GM12878 (cell line): Measurements from ENCODE around the gene MAN2B2. TPM values are rescaled to one million over a fixed set of nuclear protein-coding genes. Genes with fewer than 3 reads are reported as not detected.

ENCODE experiments used
- ATAC-seq: fragments of 200-7000 bp; cut with Tn5 transposase; 3 replicates; pipeline ENCODE4 v1.9.1; 2020; ENCODE audit warnings: mild to moderate bottlenecking, moderate library complexity
- BruUV-seq: library from RNA; stranded (reverse); fragments of 400-500 nt; replicated peaks from 2 replicates; lab custom pipeline; 2021; lab: Mats Ljungman, UMichigan
- CTCF ChIA-PET: fragments of 300-600 bp; sonication (Branson Sonifier 250); formaldehyde crosslinking; extraction: SDS; loops from one replicate; lab custom pipeline; 2021; ENCODE audit warnings: inconsistent platforms; lab: Yijun Ruan, JAX
- POLR2A ChIA-PET: fragments of 350-600 bp; formaldehyde crosslinking; extraction: SDS; loops from one replicate; lab custom pipeline; 2021; ENCODE audit warnings: inconsistent platforms; lab: Charles Lee
- RAD21 ChIA-PET: fragments of 300-600 bp; sonication (Branson Sonifier 250); formaldehyde crosslinking; loops from one replicate; lab custom pipeline; 2023; ENCODE audit warnings: antibody characterized with exemption; ENCODE audit not compliant: unreplicated experiment; lab: Charles Lee
- SMC1A ChIA-PET: fragments of 300-600 bp; sonication (Branson Sonifier 250); formaldehyde crosslinking; loops from one replicate; lab custom pipeline; 2023; ENCODE audit not compliant: unreplicated experiment, uncharacterized antibody; lab: Charles Lee
- DNase-seq: peaks from one replicate; pipeline ENCODE4 v3.0.0-alpha.2; 2011; ENCODE audit warnings: low read depth, low spot score
- FAIRE-seq: peaks from 3 replicates; lab custom pipeline; 2011; peaks lifted over from hg19 to GRCh38; lab: Jason Lieb, UNC
- H2AFZ ChIP-seq: 2 replicates; pipeline ENCODE4 v1.6.0; 2011; ENCODE audit warnings: low read depth, low read length, control low read depth; ENCODE audit not compliant: control insufficient read depth
- H3K27ac ChIP-seq: 2 replicates; pipeline ENCODE4 v1.5.1; 2011; ENCODE audit warnings: control low read depth; ENCODE audit not compliant: control insufficient read depth, insufficient read depth
- H3K27me3 ChIP-seq, 2 experiments: replicated peaks in 1 of 2; 2 replicates each; pipeline versions ENCODE4 v1.6.0 to v1.6.1; 2011; ENCODE audit warnings: low read length in 1 of 2; ENCODE audit not compliant: control insufficient read depth in 2 of 2, insufficient read depth in 2 of 2
- H3K36me3 ChIP-seq, 2 experiments: 2 replicates each; pipeline ENCODE4 v1.5.1; 2011; ENCODE audit warnings: low read length in 1 of 2; ENCODE audit not compliant: control insufficient read depth in 2 of 2, insufficient read depth in 2 of 2
- H3K4me1 ChIP-seq: 2 replicates; pipeline ENCODE4 v1.6.1; 2011; ENCODE audit warnings: mild to moderate bottlenecking, low read length, moderate library complexity, mixed read lengths; ENCODE audit not compliant: control insufficient read depth, insufficient read depth
- H3K4me2 ChIP-seq: 2 replicates; pipeline ENCODE4 v1.6.0; 2011; ENCODE audit warnings: control low read depth; ENCODE audit not compliant: control insufficient read depth, insufficient read depth
- H3K4me3 ChIP-seq: fragments of 200-600 bp; sonication (generic); 2 replicates; pipeline ENCODE4 v1.5.1; 2016
- H3K79me2 ChIP-seq: 2 replicates; pipeline ENCODE4 v1.6.0; 2011; ENCODE audit warnings: low read length; ENCODE audit not compliant: control insufficient read depth, insufficient read depth
- H3K9ac ChIP-seq: 2 replicates; pipeline ENCODE4 v1.8.0; 2011; ENCODE audit warnings: low read length, control low read depth, mixed read lengths; ENCODE audit not compliant: control insufficient read depth, insufficient read depth
- H3K9me3 ChIP-seq: replicated peaks from 3 replicates; pipeline ENCODE4 v1.5.1; 2011; ENCODE audit warnings: mild to moderate bottlenecking, low read length; ENCODE audit not compliant: control insufficient read depth, insufficient read depth
- H4K20me1 ChIP-seq: 2 replicates; pipeline ENCODE4 v1.6.0; 2011; ENCODE audit not compliant: control insufficient read depth, insufficient read depth
- EED ChIP-seq: sonication (generic); IDR thresholded peaks from 2 replicates; pipeline ENCODE4 v1.6.1; 2016; ENCODE audit warnings: antibody characterized with exemption, low read depth
- HDAC2 ChIP-seq: fragments of 200-600 bp; sonication (generic); IDR thresholded peaks from 2 replicates; pipeline ENCODE4 v1.6.1; 2017
- KDM1A ChIP-seq: fragments of 200-600 bp; sonication (generic); IDR thresholded peaks from 2 replicates; pipeline ENCODE4 v1.6.1; 2016; ENCODE audit warnings: borderline replicate concordance
- NFIC ChIP-seq: IDR thresholded peaks from 2 replicates; pipeline ENCODE4 v1.6.1; 2012; ENCODE audit warnings: low read depth, mild to moderate bottlenecking, inconsistent platforms, low read length, moderate library complexity
- POLR2AphosphoS5 ChIP-seq: IDR thresholded peaks from 2 replicates; pipeline ENCODE4 v1.6.1; 2011; ENCODE audit warnings: mild to moderate bottlenecking, low read length, inconsistent platforms
- RCOR1 ChIP-seq: conservative IDR thresholded peaks from 2 replicates; pipeline ENCODE4 v1.6.1; 2012; ENCODE audit warnings: low read depth, low read length, improper control_type of control experiment
- SMAD5 ChIP-seq: IDR thresholded peaks from 2 replicates; pipeline ENCODE4 v1.6.1; 2016; ENCODE audit warnings: antibody characterized with exemption, low read depth
- SRF ChIP-seq, 2 experiments: IDR thresholded peaks; 2 replicates each; pipeline ENCODE4 v1.6.1; 2011; ENCODE audit warnings: low read depth in 2 of 2, low read length in 2 of 2, mild to moderate bottlenecking in 1 of 2, moderate library complexity in 1 of 2
- WRNIP1 ChIP-seq: IDR thresholded peaks from 2 replicates; pipeline ENCODE4 v1.6.1; 2011; ENCODE audit warnings: low read depth, low read length, improper control_type of control experiment, borderline replicate concordance
- ZBTB40 ChIP-seq: fragments of 450-650 bp; IDR thresholded peaks from 2 replicates; pipeline ENCODE4 v1.6.1; 2016; ENCODE audit warnings: mild to moderate bottlenecking, moderate library complexity, borderline replicate concordance
- WGBS: methylation state at CpG from one replicate; pipeline ENCODE4 v1.1.6; 2016; ENCODE audit warnings: low lambda C conversion rate; ENCODE audit not compliant: insufficient replicate concordance, insufficient coverage; ENCODE audit errors: missing lambda C conversion rate; 5-methylcytosine and 5-hydroxymethylcytosine counted together
- in situ Hi-C: fragments of 300-500 bp; cut with MboI; formaldehyde crosslinking; loops from 9 replicates; pipeline ENCODE4 v1.14.3; 2018; ENCODE audit warnings: mixed read lengths
- intact Hi-C: fragments of 100-400 bp; cut with micrococcal nuclease; formaldehyde crosslinking; loops from one replicate; pipeline ENCODE4 v1.14.2; 2022; ENCODE audit not compliant: unreplicated experiment
- polyA plus RNA-seq, 11 experiments: library from polyadenylated mRNA; depleted of rRNA in 4 of 11; unstranded in 6 of 11; stranded (reverse) in 5 of 11; fragments of >200 nt; fragmentation: Nextera tagmentation in 4 of 11; fragmentation: Illumina TruSeq in 1 of 11; extraction: Ambion mirVana in 4 of 11; extraction: Trizol in 1 of 11; gene quantifications; 1 replicate in 1 of 11; 2 replicates in 10 of 11; pipeline versions ENCODE4 v1.2.1 to v1.2.3, GENCODE V29; 2011 to 2016; ENCODE audit warnings: inconsistent platforms in 2 of 11, missing spikeins in 2 of 11, low read depth in 1 of 11
- total RNA-seq, 4 experiments: library from RNA; depleted of rRNA in 3 of 4; stranded (reverse); fragments of >200 nt in 3 of 4; fragmentation: Illumina TruSeq in 1 of 4; extraction: Trizol in 1 of 4; gene quantifications; 2 replicates each; pipeline versions ENCODE4 v1.2.1 to v1.2.3, GENCODE V29; 2013 to 2021
- TF ChIP-seq, protein P1 (sequence below): fragments of 450-650 bp; IDR thresholded peaks from 2 replicates; pipeline ENCODE4 v1.6.1; 2017; ENCODE audit warnings: antibody characterized with exemption, mild to moderate bottlenecking, moderate library complexity
- TF ChIP-seq, protein P2 (sequence below): fragments of 150-350 bp; IDR thresholded peaks from 2 replicates; pipeline ENCODE4 v1.6.1; 2016; ENCODE audit warnings: low read depth, low read length

MAN2B2 gene
- total and polyA plus RNA-seq, 10 of the 15 experiments (the other 5 are each of a cell fraction or from before 2014, with no cell fraction given), result 0.47 to 14.5 (median 7.0) TPM

GRCh38 chr4:6668391-6668790 is 93.4 kb downstream of the MAN2B2 start (continued):
- TF ChIP-seq KDM1A, result no peak
- TF ChIP-seq, protein P1, sequence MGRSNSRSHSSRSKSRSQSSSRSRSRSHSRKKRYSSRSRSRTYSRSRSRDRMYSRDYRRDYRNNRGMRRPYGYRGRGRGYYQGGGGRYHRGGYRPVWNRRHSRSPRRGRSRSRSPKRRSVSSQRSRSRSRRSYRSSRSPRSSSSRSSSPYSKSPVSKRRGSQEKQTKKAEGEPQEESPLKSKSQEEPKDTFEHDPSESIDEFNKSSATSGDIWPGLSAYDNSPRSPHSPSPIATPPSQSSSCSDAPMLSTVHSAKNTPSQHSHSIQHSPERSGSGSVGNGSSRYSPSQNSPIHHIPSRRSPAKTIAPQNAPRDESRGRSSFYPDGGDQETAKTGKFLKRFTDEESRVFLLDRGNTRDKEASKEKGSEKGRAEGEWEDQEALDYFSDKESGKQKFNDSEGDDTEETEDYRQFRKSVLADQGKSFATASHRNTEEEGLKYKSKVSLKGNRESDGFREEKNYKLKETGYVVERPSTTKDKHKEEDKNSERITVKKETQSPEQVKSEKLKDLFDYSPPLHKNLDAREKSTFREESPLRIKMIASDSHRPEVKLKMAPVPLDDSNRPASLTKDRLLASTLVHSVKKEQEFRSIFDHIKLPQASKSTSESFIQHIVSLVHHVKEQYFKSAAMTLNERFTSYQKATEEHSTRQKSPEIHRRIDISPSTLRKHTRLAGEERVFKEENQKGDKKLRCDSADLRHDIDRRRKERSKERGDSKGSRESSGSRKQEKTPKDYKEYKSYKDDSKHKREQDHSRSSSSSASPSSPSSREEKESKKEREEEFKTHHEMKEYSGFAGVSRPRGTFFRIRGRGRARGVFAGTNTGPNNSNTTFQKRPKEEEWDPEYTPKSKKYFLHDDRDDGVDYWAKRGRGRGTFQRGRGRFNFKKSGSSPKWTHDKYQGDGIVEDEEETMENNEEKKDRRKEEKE, result no peak
- TF ChIP-seq HDAC2, result no peak
- TF ChIP-seq, all 136 proteins: peak for 0

GRCh38 chr4:6671648-6672047 is 96.7 kb downstream of the MAN2B2 start:
- SMC1A ChIA-PET, result no interaction called here
- DNase-seq (no peak), FAIRE-seq (no peak), ATAC-seq (no peak)
- Histone ChIP-seq H3K27ac (no peak overlapping the region), H3K4me3 (no peak overlapping the region), H2AFZ (no peak overlapping the region), H3K9ac (no peak overlapping the region), H4K20me1 (no peaks in the 10 kb centered on the region), H3K4me2 (no peak overlapping the region), H3K27me3 (no peaks in the 10 kb centered on the region), H3K4me1 (peaks cover 3% of the 10 kb centered on the region; the same call in 1 of the 2 replicates), H3K9me3 (no peaks in the 10 kb centered on the region; the same call in 2 of the 3 replicates), H3K36me3 (no peaks in the 10 kb centered on the region; a peak in 1 of 4 replicates), H3K79me2 (peaks cover 22% of the 10 kb centered on the region)
- POLR2A ChIA-PET, result interaction anchor here (1.3 kb wide), 1 partner anchor 31 kb away, joined by 4 read pairs; the partner anchor contains the start of gene MRFAP1
- 0% methylated on average over 1 of the region's 1 CpG for whole genome bisulfite sequencing
- in situ Hi-C loops, result no loop called here
- BruUV-seq, result no TSS peak
- CTCF ChIA-PET, result interaction anchor here (0.6 to 1.7 kb wide), 2 partner anchors 10 to 15 kb away, joined by 3 to 5 read pairs; no protein-coding TSS in a partner anchor
- intact Hi-C loops, result no loop called here
- RAD21 ChIA-PET, result no interaction called here
- TF ChIP-seq EED (no peak), SMAD5 (no peak), RCOR1 (no peak), NFIC (no peak), SRF (IDR thresholded peaks at IDR 0.05; ENCODE audit: low read depth in 2 of 2, low read length in 2 of 2) (no peak), POLR2AphosphoS5 (no peak), ZBTB40 (no peak), WRNIP1 (no peak)
- TF ChIP-seq, protein P2, sequence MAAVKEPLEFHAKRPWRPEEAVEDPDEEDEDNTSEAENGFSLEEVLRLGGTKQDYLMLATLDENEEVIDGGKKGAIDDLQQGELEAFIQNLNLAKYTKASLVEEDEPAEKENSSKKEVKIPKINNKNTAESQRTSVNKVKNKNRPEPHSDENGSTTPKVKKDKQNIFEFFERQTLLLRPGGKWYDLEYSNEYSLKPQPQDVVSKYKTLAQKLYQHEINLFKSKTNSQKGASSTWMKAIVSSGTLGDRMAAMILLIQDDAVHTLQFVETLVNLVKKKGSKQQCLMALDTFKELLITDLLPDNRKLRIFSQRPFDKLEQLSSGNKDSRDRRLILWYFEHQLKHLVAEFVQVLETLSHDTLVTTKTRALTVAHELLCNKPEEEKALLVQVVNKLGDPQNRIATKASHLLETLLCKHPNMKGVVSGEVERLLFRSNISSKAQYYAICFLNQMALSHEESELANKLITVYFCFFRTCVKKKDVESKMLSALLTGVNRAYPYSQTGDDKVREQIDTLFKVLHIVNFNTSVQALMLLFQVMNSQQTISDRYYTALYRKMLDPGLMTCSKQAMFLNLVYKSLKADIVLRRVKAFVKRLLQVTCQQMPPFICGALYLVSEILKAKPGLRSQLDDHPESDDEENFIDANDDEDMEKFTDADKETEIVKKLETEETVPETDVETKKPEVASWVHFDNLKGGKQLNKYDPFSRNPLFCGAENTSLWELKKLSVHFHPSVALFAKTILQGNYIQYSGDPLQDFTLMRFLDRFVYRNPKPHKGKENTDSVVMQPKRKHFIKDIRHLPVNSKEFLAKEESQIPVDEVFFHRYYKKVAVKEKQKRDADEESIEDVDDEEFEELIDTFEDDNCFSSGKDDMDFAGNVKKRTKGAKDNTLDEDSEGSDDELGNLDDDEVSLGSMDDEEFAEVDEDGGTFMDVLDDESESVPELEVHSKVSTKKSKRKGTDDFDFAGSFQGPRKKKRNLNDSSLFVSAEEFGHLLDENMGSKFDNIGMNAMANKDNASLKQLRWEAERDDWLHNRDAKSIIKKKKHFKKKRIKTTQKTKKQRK, result no peak
